Liver (tissue), 9 donors: ENCODE results near the gene HIVEP2. TPM values are rescaled to one million over a fixed set of nuclear protein-coding genes. Genes with fewer than 3 reads are reported as not detected.

Experiments used
- DNase-seq: peaks from one replicate; pipeline ENCODE4 v3.0.0-alpha.2; 2017; ENCODE audit warnings: low spot score
- H3K27ac ChIP-seq, 2 donors: one replicate each; pipeline ENCODE4 v1.7.0; 2013; ENCODE audit warnings: inconsistent platforms in 2 of 2, low read length in 2 of 2, control low read depth in 1 of 2, low read depth in 1 of 2, mild to moderate bottlenecking in 1 of 2
- H3K27me3 ChIP-seq, 4 donors: one replicate each; pipeline versions ENCODE4 v1.6.1 to v1.7.0; 2013; ENCODE audit warnings: low read length in 3 of 4, inconsistent platforms in 1 of 4, mild to moderate bottlenecking in 1 of 4, moderate library complexity in 1 of 4; ENCODE audit not compliant: control insufficient read depth in 4 of 4, insufficient read depth in 4 of 4
- H3K36me3 ChIP-seq, 4 donors: one replicate each; pipeline versions ENCODE4 v1.6.1 to v1.7.0; 2013; ENCODE audit warnings: low read length in 3 of 4, mild to moderate bottlenecking in 3 of 4, low read depth in 1 of 4, moderate library complexity in 1 of 4; ENCODE audit not compliant: control insufficient read depth in 4 of 4, insufficient read depth in 3 of 4
- H3K4me1 ChIP-seq, 4 donors: one replicate each; pipeline versions ENCODE4 v1.6.1 to v1.7.0; 2013; ENCODE audit warnings: low read length in 3 of 4, mild to moderate bottlenecking in 3 of 4, moderate library complexity in 1 of 4; ENCODE audit not compliant: control insufficient read depth in 4 of 4, insufficient read depth in 4 of 4
- H3K4me3 ChIP-seq, 3 donors: one replicate each; pipeline versions ENCODE4 v1.6.1 to v1.7.0; 2013; ENCODE audit warnings: low read length in 3 of 3, control low read depth in 1 of 3, low read depth in 1 of 3, mild to moderate bottlenecking in 1 of 3
- H3K9ac ChIP-seq, 2 donors: one replicate each; pipeline ENCODE4 v1.7.0; 2013; ENCODE audit warnings: low read length in 2 of 2, mild to moderate bottlenecking in 2 of 2, moderate library complexity in 2 of 2, control low read depth in 1 of 2, low read depth in 1 of 2
- H3K9me3 ChIP-seq, 4 donors: one replicate each; pipeline versions ENCODE4 v1.6.1 to v1.7.0; 2013; ENCODE audit warnings: low read length in 3 of 4; ENCODE audit not compliant: control insufficient read depth in 4 of 4
- EGR1 ChIP-seq, 2 donors: IDR thresholded peaks; 2 replicates each; pipeline ENCODE4 v1.6.1; 2016 to 2018; ENCODE audit warnings: antibody characterized with exemption in 2 of 2, low read depth in 2 of 2
- FOXA1 ChIP-seq: IDR thresholded peaks from 2 replicates; pipeline ENCODE4 v1.6.1; 2016; ENCODE audit warnings: antibody characterized with exemption
- FOXA2 ChIP-seq: IDR thresholded peaks from 2 replicates; pipeline ENCODE4 v1.6.1; 2016; ENCODE audit warnings: antibody characterized with exemption
- GABPA ChIP-seq, 2 donors: IDR thresholded peaks in 1 of 2; conservative IDR thresholded peaks in 1 of 2; 2 replicates each; pipeline ENCODE4 v1.6.1; 2016; ENCODE audit warnings: antibody characterized with exemption in 2 of 2, mild to moderate bottlenecking in 1 of 2, moderate library complexity in 1 of 2
- HNF4A ChIP-seq, 2 donors: conservative IDR thresholded peaks; 2 replicates each; pipeline ENCODE4 v1.6.1; 2016; ENCODE audit warnings: antibody characterized with exemption in 2 of 2, mild to moderate bottlenecking in 2 of 2
- NR2F2 ChIP-seq: IDR thresholded peaks from 2 replicates; pipeline ENCODE4 v1.6.1; 2016; ENCODE audit warnings: antibody characterized with exemption
- RAD21 ChIP-seq, 2 donors: IDR thresholded peaks; 2 replicates each; pipeline ENCODE4 v1.6.1; 2016; ENCODE audit warnings: antibody characterized with exemption in 2 of 2, mild to moderate bottlenecking in 2 of 2
- RXRA ChIP-seq, 2 donors: IDR thresholded peaks; 2 replicates each; pipeline ENCODE4 v1.6.1; 2017 to 2018; ENCODE audit warnings: antibody characterized with exemption in 2 of 2, mild to moderate bottlenecking in 1 of 2
- SP1 ChIP-seq: IDR thresholded peaks from 2 replicates; pipeline ENCODE4 v1.6.1; 2018; ENCODE audit warnings: antibody characterized with exemption, mild to moderate bottlenecking
- TAF1 ChIP-seq: conservative IDR thresholded peaks from 2 replicates; pipeline ENCODE4 v1.6.1; 2016; ENCODE audit warnings: antibody characterized with exemption, mild to moderate bottlenecking
- YY1 ChIP-seq: IDR thresholded peaks from 2 replicates; pipeline ENCODE4 v1.6.1; 2016; ENCODE audit warnings: antibody characterized with exemption, mild to moderate bottlenecking
- WGBS: extraction: QIAGEN DNeasy Blood & Tissue Kit; methylation state at CpG from one replicate; pipeline ENCODE4 v1.1.7; 2013; 5-methylcytosine and 5-hydroxymethylcytosine counted together
- polyA plus RNA-seq, 2 donors: library from polyadenylated mRNA; stranded (reverse) in 1 of 2; unstranded in 1 of 2; fragments of 200-250 nt in 1 of 2; fragments of >200 nt in 1 of 2; fragmentation: Nextera tagmentation in 1 of 2; extraction: Ambion mirVana in 1 of 2; gene quantifications; one replicate each; pipeline versions ENCODE4 v1.2.1 to v1.2.3, GENCODE V29; 2013 to 2015
- total RNA-seq, 2 donors: library from RNA; depleted of rRNA; stranded (reverse); fragments of >200 nt; gene quantifications; one replicate each; pipeline ENCODE4 v1.2.3, GENCODE V29; 2014
- TF ChIP-seq, protein P1 (sequence below): IDR thresholded peaks from 2 replicates; pipeline ENCODE4 v1.6.1; 2016; ENCODE audit warnings: antibody characterized with exemption
- TF ChIP-seq, protein P2 (sequence below): IDR thresholded peaks from 2 replicates; pipeline ENCODE4 v1.6.1; 2016; ENCODE audit warnings: antibody characterized with exemption
- TF ChIP-seq, protein P3 (sequence below): fragments of 150-350 bp; IDR thresholded peaks from 2 replicates; pipeline ENCODE4 v1.5.1; 2017; ENCODE audit warnings: improper control_type of control experiment, low read depth, low read length; ENCODE audit not compliant: missing input control
- TF ChIP-seq, protein P4 (sequence below): IDR thresholded peaks from 2 replicates; pipeline ENCODE4 v1.6.1; 2016; ENCODE audit warnings: antibody characterized with exemption, mild to moderate bottlenecking
- donor health status: healthy.
- donor health status: healthy.
- donor health status: healthy.
- donor health status: healthy.
- donor health status: healthy.

HIVEP2 gene
- total and polyA plus RNA-seq, 4 donors, result 0.82 to 6.6 (median 1.3) TPM

GRCh38 chr6:142781129-142781528 is 163.8 kb downstream of the HIVEP2 start:
- DNase-seq, result no peak
- TF ChIP-seq HNF4A (conservative IDR thresholded peaks at IDR 0.05), result no peak
- TF ChIP-seq, protein P1, sequence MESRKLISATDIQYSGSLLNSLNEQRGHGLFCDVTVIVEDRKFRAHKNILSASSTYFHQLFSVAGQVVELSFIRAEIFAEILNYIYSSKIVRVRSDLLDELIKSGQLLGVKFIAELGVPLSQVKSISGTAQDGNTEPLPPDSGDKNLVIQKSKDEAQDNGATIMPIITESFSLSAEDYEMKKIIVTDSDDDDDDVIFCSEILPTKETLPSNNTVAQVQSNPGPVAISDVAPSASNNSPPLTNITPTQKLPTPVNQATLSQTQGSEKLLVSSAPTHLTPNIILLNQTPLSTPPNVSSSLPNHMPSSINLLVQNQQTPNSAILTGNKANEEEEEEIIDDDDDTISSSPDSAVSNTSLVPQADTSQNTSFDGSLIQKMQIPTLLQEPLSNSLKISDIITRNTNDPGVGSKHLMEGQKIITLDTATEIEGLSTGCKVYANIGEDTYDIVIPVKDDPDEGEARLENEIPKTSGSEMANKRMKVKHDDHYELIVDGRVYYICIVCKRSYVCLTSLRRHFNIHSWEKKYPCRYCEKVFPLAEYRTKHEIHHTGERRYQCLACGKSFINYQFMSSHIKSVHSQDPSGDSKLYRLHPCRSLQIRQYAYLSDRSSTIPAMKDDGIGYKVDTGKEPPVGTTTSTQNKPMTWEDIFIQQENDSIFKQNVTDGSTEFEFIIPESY, result no peak
- TF ChIP-seq, protein P2, sequence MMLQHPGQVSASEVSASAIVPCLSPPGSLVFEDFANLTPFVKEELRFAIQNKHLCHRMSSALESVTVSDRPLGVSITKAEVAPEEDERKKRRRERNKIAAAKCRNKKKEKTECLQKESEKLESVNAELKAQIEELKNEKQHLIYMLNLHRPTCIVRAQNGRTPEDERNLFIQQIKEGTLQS, result no peak
- TF ChIP-seq, protein P3, sequence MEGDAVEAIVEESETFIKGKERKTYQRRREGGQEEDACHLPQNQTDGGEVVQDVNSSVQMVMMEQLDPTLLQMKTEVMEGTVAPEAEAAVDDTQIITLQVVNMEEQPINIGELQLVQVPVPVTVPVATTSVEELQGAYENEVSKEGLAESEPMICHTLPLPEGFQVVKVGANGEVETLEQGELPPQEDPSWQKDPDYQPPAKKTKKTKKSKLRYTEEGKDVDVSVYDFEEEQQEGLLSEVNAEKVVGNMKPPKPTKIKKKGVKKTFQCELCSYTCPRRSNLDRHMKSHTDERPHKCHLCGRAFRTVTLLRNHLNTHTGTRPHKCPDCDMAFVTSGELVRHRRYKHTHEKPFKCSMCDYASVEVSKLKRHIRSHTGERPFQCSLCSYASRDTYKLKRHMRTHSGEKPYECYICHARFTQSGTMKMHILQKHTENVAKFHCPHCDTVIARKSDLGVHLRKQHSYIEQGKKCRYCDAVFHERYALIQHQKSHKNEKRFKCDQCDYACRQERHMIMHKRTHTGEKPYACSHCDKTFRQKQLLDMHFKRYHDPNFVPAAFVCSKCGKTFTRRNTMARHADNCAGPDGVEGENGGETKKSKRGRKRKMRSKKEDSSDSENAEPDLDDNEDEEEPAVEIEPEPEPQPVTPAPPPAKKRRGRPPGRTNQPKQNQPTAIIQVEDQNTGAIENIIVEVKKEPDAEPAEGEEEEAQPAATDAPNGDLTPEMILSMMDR, result no peak
- TF ChIP-seq EGR1 (IDR thresholded peaks at IDR 0.05; ENCODE audit: low read depth in 2 of 2), result no peak
- no peak for TF ChIP-seq NR2F2
- TF ChIP-seq SP1, result no peak
- no peak for TF ChIP-seq RXRA (IDR thresholded peaks at IDR 0.05)
- H3K9ac ChIP-seq, result no peak overlapping the region
- H3K4me1 ChIP-seq, result no peaks in the 10 kb centered on the region
- 97% methylated on average over 3 of the region's 3 CpGs for WGBS
- no peak overlapping the region for H3K4me3 ChIP-seq
- no peak overlapping the region for H3K27ac ChIP-seq
- H3K9me3 ChIP-seq, result no peaks in the 10 kb centered on the region
- no peaks in the 10 kb centered on the region for H3K36me3 ChIP-seq
- no peaks in the 10 kb centered on the region for H3K27me3 ChIP-seq

DNA sequence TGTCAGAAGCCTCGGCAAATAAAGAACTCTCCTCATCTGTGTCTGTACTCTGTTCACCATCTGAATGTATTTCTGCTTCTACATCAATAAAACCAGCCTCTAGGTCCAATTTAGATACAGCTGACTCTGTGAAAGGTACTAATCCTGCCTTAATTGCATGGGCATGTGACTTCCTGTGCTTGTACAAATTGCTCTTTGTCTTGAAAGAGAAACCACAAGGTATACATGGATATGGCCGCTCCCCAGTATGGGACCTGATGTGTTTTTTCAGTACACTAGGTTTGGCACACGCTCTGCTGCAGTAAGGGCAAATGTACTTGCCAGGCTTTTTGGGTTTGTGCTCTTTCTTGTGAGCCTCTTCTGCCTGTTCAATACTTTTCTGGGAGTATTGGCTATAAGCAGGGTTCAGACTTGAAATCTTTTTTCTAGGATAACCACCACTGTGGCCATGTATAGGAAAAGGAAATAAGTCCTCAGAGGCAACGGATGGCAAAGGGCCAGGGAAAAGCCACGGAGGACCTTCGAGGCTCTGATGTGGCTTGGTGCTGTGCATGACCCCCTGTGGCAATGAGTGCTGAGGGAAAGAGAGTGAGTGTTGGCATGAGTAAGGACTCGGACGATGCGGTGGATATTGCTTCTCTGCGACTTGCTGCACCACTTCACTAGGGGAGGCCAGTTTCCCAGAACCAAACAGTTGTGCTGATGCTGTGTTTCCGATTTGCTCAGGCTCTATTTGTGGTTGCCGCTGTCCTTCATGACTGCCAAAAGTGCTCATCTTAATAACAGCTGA is 170.9 kb downstream of the HIVEP2 start:
- H3K36me3 ChIP-seq, result peaks cover 0 to 18% (median 4%) of the 10 kb centered on the region in 4 donors
- whole genome bisulfite sequencing, result 94% methylated on average over 12 of the region's 12 CpGs

More for the DNA sequence above, 170.9 kb downstream of the HIVEP2 start:
- no peak overlapping the region for H3K27ac ChIP-seq
- no peaks in the 10 kb centered on the region for H3K4me1 ChIP-seq
- no peak overlapping the region for H3K9ac ChIP-seq
- DNase-seq, result no peak
- no peaks in the 10 kb centered on the region for H3K27me3 ChIP-seq
- no peak overlapping the region for H3K4me3 ChIP-seq
- TF ChIP-seq TAF1 (no peak), FOXA1 (no peak), RXRA (IDR thresholded peaks at IDR 0.05) (no peak), GABPA (IDR thresholded peaks at IDR 0.05 in 1 of 2, conservative IDR thresholded peaks at IDR 0.05 in 1 of 2) (no peak), SP1 (no peak), NR2F2 (no peak), FOXA2 (no peak), YY1 (no peak), RAD21 (IDR thresholded peaks at IDR 0.05) (no peak)
- TF ChIP-seq, protein P4, sequence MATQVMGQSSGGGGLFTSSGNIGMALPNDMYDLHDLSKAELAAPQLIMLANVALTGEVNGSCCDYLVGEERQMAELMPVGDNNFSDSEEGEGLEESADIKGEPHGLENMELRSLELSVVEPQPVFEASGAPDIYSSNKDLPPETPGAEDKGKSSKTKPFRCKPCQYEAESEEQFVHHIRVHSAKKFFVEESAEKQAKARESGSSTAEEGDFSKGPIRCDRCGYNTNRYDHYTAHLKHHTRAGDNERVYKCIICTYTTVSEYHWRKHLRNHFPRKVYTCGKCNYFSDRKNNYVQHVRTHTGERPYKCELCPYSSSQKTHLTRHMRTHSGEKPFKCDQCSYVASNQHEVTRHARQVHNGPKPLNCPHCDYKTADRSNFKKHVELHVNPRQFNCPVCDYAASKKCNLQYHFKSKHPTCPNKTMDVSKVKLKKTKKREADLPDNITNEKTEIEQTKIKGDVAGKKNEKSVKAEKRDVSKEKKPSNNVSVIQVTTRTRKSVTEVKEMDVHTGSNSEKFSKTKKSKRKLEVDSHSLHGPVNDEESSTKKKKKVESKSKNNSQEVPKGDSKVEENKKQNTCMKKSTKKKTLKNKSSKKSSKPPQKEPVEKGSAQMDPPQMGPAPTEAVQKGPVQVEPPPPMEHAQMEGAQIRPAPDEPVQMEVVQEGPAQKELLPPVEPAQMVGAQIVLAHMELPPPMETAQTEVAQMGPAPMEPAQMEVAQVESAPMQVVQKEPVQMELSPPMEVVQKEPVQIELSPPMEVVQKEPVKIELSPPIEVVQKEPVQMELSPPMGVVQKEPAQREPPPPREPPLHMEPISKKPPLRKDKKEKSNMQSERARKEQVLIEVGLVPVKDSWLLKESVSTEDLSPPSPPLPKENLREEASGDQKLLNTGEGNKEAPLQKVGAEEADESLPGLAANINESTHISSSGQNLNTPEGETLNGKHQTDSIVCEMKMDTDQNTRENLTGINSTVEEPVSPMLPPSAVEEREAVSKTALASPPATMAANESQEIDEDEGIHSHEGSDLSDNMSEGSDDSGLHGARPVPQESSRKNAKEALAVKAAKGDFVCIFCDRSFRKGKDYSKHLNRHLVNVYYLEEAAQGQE, result no peak
- TF ChIP-seq, protein P3, result no peak
- TF ChIP-seq, protein P2, result no peak
- TF ChIP-seq, protein P1, result no peak
- H3K9me3 ChIP-seq, result no peaks in the 10 kb centered on the region
